Muscle of leg (tissue), 11 donors: ENCODE measurements around the gene RTL5. TPM values are rescaled to one million over a fixed set of nuclear protein-coding genes. Genes with fewer than 3 reads are reported as not detected.

Experiments used
- DNase-seq: peaks from one replicate; pipeline ENCODE4 v3.0.0; 2013
- H3K27ac ChIP-seq: one replicate; pipeline ENCODE4 v1.5.1; 2013; ENCODE audit warnings: mild to moderate bottlenecking, low read length, control low read depth
- H3K27me3 ChIP-seq: one replicate; pipeline ENCODE4 v1.6.1; 2013; ENCODE audit warnings: low read length; ENCODE audit not compliant: control insufficient read depth, insufficient read depth
- H3K36me3 ChIP-seq: one replicate; pipeline ENCODE4 v1.6.1; 2013; ENCODE audit warnings: low read length; ENCODE audit not compliant: control insufficient read depth, insufficient read depth
- H3K4me1 ChIP-seq: one replicate; pipeline ENCODE4 v1.6.1; 2013; ENCODE audit warnings: low read length; ENCODE audit not compliant: control insufficient read depth, insufficient read depth
- H3K4me3 ChIP-seq: one replicate; pipeline ENCODE4 v1.5.1; 2013; ENCODE audit warnings: low read length, control low read depth
- H3K9me3 ChIP-seq: replicated peaks from 2 replicates; pipeline ENCODE4 v1.6.1; 2013; ENCODE audit warnings: low read depth, low read length; ENCODE audit not compliant: control insufficient read depth
- WGBS: methylation state at CpG from one replicate; pipeline ENCODE4 v1.1.5; 2013; ENCODE audit warnings: missing lambda C conversion rate; ENCODE audit not compliant: insufficient coverage; 5-methylcytosine and 5-hydroxymethylcytosine counted together
- polyA plus RNA-seq, 8 donors: library from polyadenylated mRNA; unstranded; fragments of 120-200 nt; gene quantifications; one replicate each; pipeline versions ENCODE4 v1.2.1 to v1.2.3, GENCODE V29; 2013; ENCODE audit warnings: inconsistent platforms in 1 of 8, low replicate concordance in 1 of 8; ENCODE audit not compliant: insufficient read length in 8 of 8, insufficient read depth in 1 of 8
- total RNA-seq: library from RNA; stranded (reverse); fragments of 120-200 nt; gene quantifications from one replicate; pipeline ENCODE4 v1.2.4, GENCODE V29; 2013

RTL5 gene
- total and polyA plus RNA-seq, 9 donors = 3.6 to 16.3 (median 11.9) TPM

DNA sequence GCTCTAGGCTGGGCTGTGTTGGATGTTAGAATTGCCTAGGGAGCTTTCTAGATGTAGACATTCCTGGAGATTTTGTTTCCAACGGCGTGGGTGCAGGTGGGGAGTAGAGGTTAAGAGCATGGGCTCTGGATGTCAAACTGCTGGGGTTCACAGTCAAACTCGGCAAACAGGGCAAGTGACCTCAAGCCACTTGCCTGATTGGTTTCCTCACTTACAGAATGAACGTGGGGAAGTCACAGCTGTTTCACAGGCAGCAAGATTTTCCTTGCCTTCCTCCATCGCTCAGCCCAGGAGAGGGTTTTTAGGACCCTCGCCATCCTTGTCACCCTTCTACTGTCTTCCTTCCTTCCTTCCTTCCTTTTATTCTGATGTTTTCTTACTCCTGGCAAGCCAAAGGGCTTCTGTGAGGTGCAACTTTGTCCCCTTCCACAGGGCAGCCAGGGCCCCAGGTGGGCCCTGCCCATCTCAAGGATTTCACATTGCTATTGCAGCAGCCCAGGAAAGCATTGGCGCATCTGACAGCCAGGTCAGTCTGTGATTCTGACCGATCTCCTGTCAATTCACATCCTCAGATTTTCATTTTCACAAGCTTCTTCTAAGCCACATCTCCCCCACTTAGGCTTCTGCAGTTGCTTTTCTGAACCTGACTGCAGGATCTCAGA lies 7.0 kb downstream of the RTL5 start:
- Histone ChIP-seq H3K9me3 (no peaks in the 10 kb centered on the region), H3K4me3 (no peak overlapping the region), H3K4me1 (peaks cover 52% of the 10 kb centered on the region), H3K27ac (peak overlapping the region; percentile 74), H3K27me3 (peaks cover 66% of the 10 kb centered on the region), H3K36me3 (no peaks in the 10 kb centered on the region)
- DNase-seq = no peak
- 54% methylated on average over 6 of the region's 8 CpGs for WGBS

DNA sequence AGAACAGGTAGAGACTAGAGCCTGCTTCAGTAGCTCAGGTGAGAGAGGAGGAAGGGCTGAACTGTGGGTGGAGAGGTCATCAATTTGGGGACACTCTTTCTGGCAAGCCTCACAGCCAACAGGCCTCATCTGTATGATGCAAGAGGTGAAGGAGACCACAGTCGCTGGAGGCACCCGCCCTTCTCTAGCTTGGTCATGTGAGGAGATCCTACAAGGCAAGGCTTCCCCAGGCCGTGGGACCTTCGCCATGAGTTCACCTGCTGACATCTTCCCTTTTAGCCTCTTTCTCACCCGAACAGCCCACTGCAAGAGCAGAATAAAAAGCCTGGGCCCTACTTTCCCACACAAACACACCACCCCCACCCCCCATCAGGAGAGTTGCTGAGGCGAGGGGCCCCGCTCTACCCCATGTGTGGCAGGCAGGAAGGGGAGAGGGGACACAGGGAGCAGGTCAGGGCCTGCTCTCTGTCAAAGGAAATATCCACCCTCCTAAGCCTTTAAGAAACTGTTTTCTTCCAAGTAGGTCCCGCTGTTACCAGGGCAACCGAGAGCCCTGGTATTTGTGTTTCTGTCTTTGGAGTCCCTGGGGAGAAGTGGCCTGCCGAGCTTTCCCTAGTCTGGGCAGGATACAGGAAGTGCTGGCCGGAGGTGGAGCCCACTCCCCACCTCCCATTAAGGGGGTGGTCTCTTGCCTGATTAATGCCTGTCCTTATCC lies 8.1 kb downstream of the RTL5 start:
- H3K4me1 ChIP-seq = peaks cover 52% of the 10 kb centered on the region
- DNase-seq = peak; percentile 81

DNA sequence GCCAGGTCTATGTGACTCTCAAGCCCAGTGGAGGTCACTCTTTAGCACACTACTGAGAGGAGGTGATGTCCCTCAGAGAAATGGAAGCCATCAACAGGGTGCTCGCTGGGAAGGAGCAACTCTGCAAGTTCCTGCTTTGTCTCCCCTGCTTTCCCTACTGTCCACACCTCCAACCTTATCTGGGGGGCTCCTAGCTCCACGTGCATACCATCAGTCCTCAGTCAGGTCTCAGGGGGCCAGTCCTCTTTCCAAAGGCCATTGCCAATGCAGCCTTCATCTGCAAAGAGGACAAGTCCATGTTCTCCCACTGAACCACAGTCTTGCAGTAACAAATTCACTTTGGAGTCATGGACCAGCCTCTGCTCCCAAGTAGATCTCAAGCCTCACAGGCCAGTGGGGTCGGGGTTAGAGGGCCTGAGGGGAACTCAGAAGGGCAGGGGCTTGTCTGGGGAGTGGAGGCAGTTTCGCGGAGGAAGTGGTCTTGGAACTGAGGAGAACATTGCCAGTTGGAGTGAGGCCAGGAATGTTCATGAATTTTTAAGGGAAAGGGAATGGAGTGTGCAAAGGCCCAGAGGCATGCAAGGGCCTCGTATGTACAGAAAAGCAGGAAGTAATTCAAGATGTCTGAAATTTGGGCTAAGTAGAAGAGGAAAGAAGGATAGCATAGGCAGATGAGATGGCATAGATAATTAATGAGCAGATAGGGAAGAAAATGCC lies 8.9 kb downstream of the RTL5 start:
- no peaks in the 10 kb centered on the region for H3K36me3 ChIP-seq
- H3K27ac ChIP-seq = peak overlapping the region; percentile 74
- H3K4me1 ChIP-seq = peaks cover 52% of the 10 kb centered on the region
- DNase-seq = no peak
- 64% methylated on average over 5 of the region's 6 CpGs for WGBS
- peaks cover 53% of the 10 kb centered on the region for H3K27me3 ChIP-seq
- H3K4me3 ChIP-seq = no peak overlapping the region
- no peaks in the 10 kb centered on the region for H3K9me3 ChIP-seq

More for the DNA sequence above, 8.1 kb downstream of the RTL5 start:
- 49% methylated on average over 5 of the region's 11 CpGs for WGBS
- no peak overlapping the region for H3K4me3 ChIP-seq
- H3K27ac ChIP-seq = peak overlapping the region; percentile 74
- no peaks in the 10 kb centered on the region for H3K9me3 ChIP-seq
- H3K36me3 ChIP-seq = no peaks in the 10 kb centered on the region
- H3K27me3 ChIP-seq = peaks cover 57% of the 10 kb centered on the region

DNA sequence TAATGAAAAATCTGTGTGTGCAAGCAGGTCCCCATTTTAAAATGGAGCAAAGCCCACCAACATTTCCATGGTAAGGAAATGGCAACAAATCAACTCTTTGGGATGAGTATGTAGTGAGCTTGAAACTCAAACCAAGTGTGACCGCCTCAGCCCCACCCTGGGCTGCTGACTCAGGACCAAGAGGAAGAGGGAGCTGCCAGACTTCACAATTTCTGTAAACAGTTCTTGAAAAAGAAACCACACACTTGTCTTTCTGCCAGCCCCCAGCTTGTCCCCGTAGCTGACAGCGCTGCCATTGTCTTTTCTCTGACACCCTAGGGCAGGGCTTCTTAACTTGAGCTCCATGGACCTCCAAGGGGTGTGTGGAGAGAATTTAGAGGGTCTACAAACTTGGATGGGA lies 10.3 kb downstream of the RTL5 start:
- 62% methylated on average over 2 of the region's 3 CpGs for WGBS

DNA sequence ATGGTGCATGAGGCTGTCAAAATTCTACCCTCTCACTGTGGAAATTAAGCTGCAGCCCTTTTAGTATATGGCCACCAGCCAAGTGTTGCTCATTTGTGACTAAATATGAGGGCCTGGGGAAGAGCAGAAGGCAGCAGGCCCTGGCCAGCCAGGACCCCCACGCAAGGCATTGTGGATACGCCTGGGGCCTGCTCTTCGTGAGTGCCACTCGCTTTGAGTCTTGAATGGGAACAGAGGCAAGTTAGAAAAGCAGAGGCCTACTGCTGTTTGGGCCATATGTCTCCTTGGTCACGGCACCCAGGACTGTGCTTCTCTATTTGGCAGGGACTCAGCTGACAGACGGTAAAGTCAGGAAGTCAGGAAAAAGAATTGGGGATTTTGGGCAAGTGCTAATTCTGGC lies 10.9 kb downstream of the RTL5 start:
- H3K27ac ChIP-seq = peak overlapping the region; percentile 67
- peaks cover 36% of the 10 kb centered on the region for H3K4me1 ChIP-seq
- WGBS = 73% methylated on average over 5 of the region's 6 CpGs
- no peaks in the 10 kb centered on the region for H3K9me3 ChIP-seq
- no peak overlapping the region for H3K4me3 ChIP-seq
- DNase-seq = no peak
- peaks cover 45% of the 10 kb centered on the region for H3K27me3 ChIP-seq
- H3K36me3 ChIP-seq = no peaks in the 10 kb centered on the region

More for the DNA sequence above, 10.3 kb downstream of the RTL5 start:
- Histone ChIP-seq H3K36me3 (no peaks in the 10 kb centered on the region), H3K4me3 (no peak overlapping the region), H3K27me3 (peaks cover 48% of the 10 kb centered on the region), H3K27ac (peak overlapping the region; percentile 67), H3K4me1 (peaks cover 42% of the 10 kb centered on the region), H3K9me3 (no peaks in the 10 kb centered on the region)
- DNase-seq = peak; percentile 77

DNA sequence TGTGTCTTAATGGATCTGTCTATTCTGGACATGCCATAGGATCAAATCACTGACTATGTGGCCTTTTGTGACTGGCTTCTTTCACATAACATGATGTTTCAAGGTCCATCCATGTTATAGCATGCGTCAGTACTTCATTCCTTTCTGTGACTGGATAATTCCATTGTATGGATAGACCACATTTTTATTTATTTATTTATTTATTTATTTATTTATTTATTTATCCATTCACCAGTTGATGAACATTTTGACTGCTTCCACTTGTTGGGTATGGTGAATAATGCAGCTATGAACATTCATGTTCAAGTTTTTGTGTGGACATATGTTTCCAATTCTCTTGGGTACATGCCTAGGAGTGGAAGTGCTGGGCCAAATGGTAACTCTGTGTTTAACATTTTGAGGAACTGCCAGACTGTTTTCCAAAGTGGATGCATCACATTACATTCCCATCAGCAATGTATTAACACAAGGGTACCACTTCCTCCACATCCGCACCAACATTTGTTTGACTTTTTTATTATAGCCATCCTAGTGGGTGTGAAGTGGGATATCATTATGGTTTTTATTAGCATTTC lies 14.0 kb downstream of the RTL5 start:
- Histone ChIP-seq H3K9me3 (no peaks in the 10 kb centered on the region), H3K27ac (no peak overlapping the region), H3K27me3 (peaks cover 38% of the 10 kb centered on the region), H3K4me3 (no peak overlapping the region), H3K36me3 (no peaks in the 10 kb centered on the region), H3K4me1 (peaks cover 14% of the 10 kb centered on the region)
- no CpG with 5 or more reads among the region's 2 CpGs for WGBS
- no peak for DNase-seq

DNA sequence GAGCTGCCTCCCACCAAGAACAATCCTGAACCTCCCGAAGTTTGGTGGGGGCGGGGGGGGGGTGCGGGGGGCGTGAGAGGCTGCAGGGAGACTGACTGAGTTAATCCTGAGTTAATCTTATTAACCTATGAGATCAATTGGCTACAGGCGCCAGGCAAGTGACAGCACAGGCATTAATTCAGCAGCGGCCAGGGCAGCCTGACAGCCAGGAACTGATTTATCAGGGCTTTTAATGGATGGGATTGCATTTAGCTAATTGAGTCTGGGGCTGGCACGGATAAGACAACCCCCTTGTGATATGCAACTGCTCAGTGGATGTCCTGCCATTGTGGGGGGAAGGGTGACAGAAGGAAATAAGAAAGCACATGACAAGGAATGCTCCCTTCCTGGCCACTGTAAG lies 16.3 kb downstream of the RTL5 start:
- no peak overlapping the region for H3K27ac ChIP-seq
- no peaks in the 10 kb centered on the region for H3K36me3 ChIP-seq
- H3K9me3 ChIP-seq = no peaks in the 10 kb centered on the region
- no peak for DNase-seq
- 66% methylated on average over 3 of the region's 7 CpGs for WGBS
- peaks cover 36% of the 10 kb centered on the region for H3K27me3 ChIP-seq
- no peak overlapping the region for H3K4me3 ChIP-seq
- H3K4me1 ChIP-seq = peaks cover 3% of the 10 kb centered on the region

DNA sequence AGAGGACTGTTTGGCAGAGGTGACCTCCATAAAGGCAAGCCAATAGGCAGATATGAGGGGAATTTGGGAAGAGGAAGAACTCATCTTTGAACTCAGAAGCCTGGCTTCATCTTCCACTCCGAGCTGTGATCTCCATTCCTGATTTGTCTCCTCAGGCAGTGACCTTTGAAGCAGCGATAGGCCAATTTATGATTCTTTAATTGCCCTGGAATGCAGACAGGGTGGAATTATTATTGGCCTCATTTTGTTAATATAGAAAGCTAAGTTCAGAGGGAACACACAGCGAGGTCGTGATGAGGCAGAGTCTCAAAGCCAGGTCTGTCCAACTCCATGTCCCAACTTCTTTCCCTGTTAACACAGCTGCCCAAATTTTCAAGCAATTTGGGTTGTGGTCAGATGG lies 16.9 kb downstream of the RTL5 start:
- 45% methylated on average over 3 of the region's 4 CpGs for WGBS
- Histone ChIP-seq H3K4me1 (peaks cover 3% of the 10 kb centered on the region), H3K9me3 (no peaks in the 10 kb centered on the region), H3K27me3 (peaks cover 41% of the 10 kb centered on the region), H3K4me3 (no peak overlapping the region), H3K27ac (no peak overlapping the region), H3K36me3 (no peaks in the 10 kb centered on the region)
- DNase-seq = no peak

DNA sequence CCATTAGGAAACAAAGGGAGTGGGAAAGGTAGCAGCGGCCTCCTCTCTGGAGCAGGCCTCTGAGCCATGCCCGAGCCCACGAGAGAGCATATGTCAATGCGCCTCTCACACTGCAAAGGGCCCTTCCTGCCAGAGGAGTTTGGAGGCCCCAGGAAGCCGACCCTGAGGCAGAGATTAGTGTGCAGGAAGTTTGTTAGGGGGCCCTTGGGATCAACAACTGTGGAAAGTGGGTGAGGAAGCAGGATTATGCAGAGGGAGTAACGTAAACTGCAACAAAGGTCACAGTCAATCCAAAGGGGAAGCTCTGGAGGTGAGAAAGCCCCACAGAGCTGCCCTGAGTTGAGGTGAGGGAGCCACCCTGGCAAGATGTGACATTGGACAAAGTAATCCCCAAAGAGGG lies 17.4 kb downstream of the RTL5 start:
- Histone ChIP-seq H3K4me3 (no peak overlapping the region), H3K4me1 (peaks cover 3% of the 10 kb centered on the region), H3K27me3 (peaks cover 45% of the 10 kb centered on the region), H3K27ac (peak overlapping the region; percentile 13), H3K36me3 (no peaks in the 10 kb centered on the region), H3K9me3 (no peaks in the 10 kb centered on the region)
- no peak for DNase-seq
- WGBS = 57% methylated on average over 6 of the region's 6 CpGs

DNA sequence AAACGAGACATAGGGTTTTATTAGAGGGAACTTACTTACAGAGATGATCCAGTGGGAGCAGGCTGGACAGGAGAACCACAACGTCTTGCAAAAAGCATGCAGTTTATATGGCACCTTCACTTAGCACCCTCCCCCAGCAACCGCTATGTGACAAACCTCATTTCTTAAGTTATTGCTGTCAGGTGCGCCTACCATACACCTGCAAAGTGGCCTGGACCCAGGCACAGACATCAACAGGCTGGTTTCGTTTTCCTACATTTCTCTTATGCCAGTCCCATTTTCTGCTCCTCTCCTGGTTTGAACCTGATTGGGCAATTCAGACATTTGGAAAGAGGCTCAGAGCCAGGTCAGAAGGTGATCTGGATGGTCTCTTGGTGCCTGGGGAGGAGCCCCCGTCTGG lies 18.3 kb downstream of the RTL5 start:
- Histone ChIP-seq H3K4me3 (no peak overlapping the region), H3K4me1 (peaks cover 3% of the 10 kb centered on the region), H3K9me3 (no peaks in the 10 kb centered on the region), H3K36me3 (no peaks in the 10 kb centered on the region), H3K27ac (no peak overlapping the region), H3K27me3 (peaks cover 49% of the 10 kb centered on the region)
- WGBS = 74% methylated on average over 5 of the region's 6 CpGs
- DNase-seq = no peak
